ENCODE results near the gene TSEN54.

The TSEN54 gene

GRCh38 chr17:75488693-75489510 lies 27.4 kb upstream of the TSEN54 start:
- no peak for DNase-seq (ENCODE audit: low read depth, low spot score)

- no peak for DNase-seq (ENCODE audit: low read depth, low spot score)
Measured at GRCh38 chr17:75489511-75489955, 26.8 kb upstream of the TSEN54 start.

- no peak for DNase-seq (ENCODE audit: low read depth, low spot score)
Measured at GRCh38 chr17:75490173-75490743, 26.1 kb upstream of the TSEN54 start.

- DNase-seq (ENCODE audit: low read depth, low spot score): no peak
Measured at GRCh38 chr17:75490953-75491649, 25.2 kb upstream of the TSEN54 start.

GRCh38 chr17:75491680-75492079 lies 24.6 kb upstream of the TSEN54 start:
- DNase-seq (ENCODE audit: low read depth, low spot score): no peak

- no peak for DNase-seq (ENCODE audit: low read depth, low spot score)
Measured at GRCh38 chr17:75492555-75493168, 23.7 kb upstream of the TSEN54 start.

- no peak for DNase-seq (ENCODE audit: low read depth, low spot score)
Measured at GRCh38 chr17:75493476-75494129, 22.7 kb upstream of the TSEN54 start.

GRCh38 chr17:75494326-75494877 lies 21.9 kb upstream of the TSEN54 start:
- no peak for DNase-seq (ENCODE audit: low read depth, low spot score)

GRCh38 chr17:75496005-75496404 lies 20.3 kb upstream of the TSEN54 start:
- DNase-seq (ENCODE audit: low read depth, low spot score): no peak

- DNase-seq (ENCODE audit: low read depth, low spot score): no peak
Measured at GRCh38 chr17:75498039-75498725, 18.1 kb upstream of the TSEN54 start.

- no peak for DNase-seq (ENCODE audit: low read depth, low spot score)
Measured at GRCh38 chr17:75498726-75499213, 17.6 kb upstream of the TSEN54 start.

- DNase-seq (ENCODE audit: low read depth, low spot score): no peak
Measured at GRCh38 chr17:75499313-75500022, 16.9 kb upstream of the TSEN54 start.

- no peak for DNase-seq (ENCODE audit: low read depth, low spot score)
Measured at GRCh38 chr17:75500419-75501216, 15.7 kb upstream of the TSEN54 start.

GRCh38 chr17:75501378-75502071 lies 14.8 kb upstream of the TSEN54 start:
- no peak for DNase-seq (ENCODE audit: low read depth, low spot score)

- no peak for DNase-seq (ENCODE audit: low read depth, low spot score)
Measured at GRCh38 chr17:75502072-75502720, 14.1 kb upstream of the TSEN54 start.

- DNase-seq (ENCODE audit: low read depth, low spot score): no peak
Measured at GRCh38 chr17:75502721-75503329, 13.5 kb upstream of the TSEN54 start.

- no peak for DNase-seq (ENCODE audit: low read depth, low spot score)
Measured at GRCh38 chr17:75503337-75503950, 12.9 kb upstream of the TSEN54 start.
